Fibroblast of lung (primary cell): ENCODE data around the gene RPL7A. TPM values are rescaled to one million over a fixed set of nuclear protein-coding genes. Genes with fewer than 3 reads are reported as not detected.

Experiments
- DNase-seq, 2 donors: peaks; one replicate each; pipeline versions ENCODE4 v3.0.0 to v3.0.0-alpha.2; 2010; ENCODE audit warnings: low read depth in 2 of 2
- H2AFZ ChIP-seq: 2 replicates; pipeline ENCODE4 v1.5.1; 2012; ENCODE audit warnings: low read length, control low read depth, inconsistent platforms
- H3K27ac ChIP-seq: 2 replicates; pipeline ENCODE4 v1.5.1; 2011; ENCODE audit warnings: low read length, control low read depth; ENCODE audit not compliant: insufficient read depth
- H3K27me3 ChIP-seq: 2 replicates; pipeline ENCODE4 v1.5.1; 2011; ENCODE audit warnings: mild to moderate bottlenecking, low read length; ENCODE audit not compliant: control insufficient read depth, insufficient read depth
- H3K36me3 ChIP-seq: 2 replicates; pipeline ENCODE4 v1.5.1; 2011; ENCODE audit warnings: low read length; ENCODE audit not compliant: control insufficient read depth, insufficient read depth
- H3K4me1 ChIP-seq: 2 replicates; pipeline ENCODE4 v1.5.1; 2011; ENCODE audit warnings: low read length; ENCODE audit not compliant: control insufficient read depth, insufficient read depth; ENCODE audit errors: extremely low read depth
- H3K4me2 ChIP-seq: 2 replicates; pipeline ENCODE4 v1.5.1; 2011; ENCODE audit warnings: low read length, control low read depth; ENCODE audit not compliant: insufficient read depth; ENCODE audit errors: extremely low read depth
- H3K4me3 ChIP-seq, 4 experiments: fragments of 200-600 bp in 1 of 4; sonication (generic) in 1 of 4; replicated peaks in 1 of 4; 2 replicates each; pipeline ENCODE4 v1.5.1; 2011 to 2016; ENCODE audit warnings: low read length in 4 of 4, low read depth in 3 of 4, mild to moderate bottlenecking in 3 of 4, control low read depth in 2 of 4, inconsistent platforms in 1 of 4, mixed read lengths in 1 of 4; ENCODE audit not compliant: insufficient read depth in 1 of 4; ENCODE audit errors: control extremely low read depth in 1 of 4
- H3K79me2 ChIP-seq: 2 replicates; pipeline ENCODE4 v1.5.1; 2012; ENCODE audit warnings: mild to moderate bottlenecking, low read length, inconsistent platforms; ENCODE audit not compliant: control insufficient read depth, insufficient read depth
- H3K9ac ChIP-seq: 2 replicates; pipeline ENCODE4 v1.5.1; 2011; ENCODE audit warnings: mild to moderate bottlenecking, low read length, control low read depth; ENCODE audit not compliant: insufficient read depth
- H3K9me3 ChIP-seq: 2 replicates; pipeline ENCODE4 v1.5.1; 2012; ENCODE audit warnings: low read depth, low read length; ENCODE audit not compliant: control insufficient read depth, insufficient read depth
- H4K20me1 ChIP-seq: 2 replicates; pipeline ENCODE4 v1.5.1; 2011; ENCODE audit warnings: low read length; ENCODE audit not compliant: control insufficient read depth, insufficient read depth; ENCODE audit errors: extremely low read depth
- CTCF ChIP-seq, 2 donors: IDR thresholded peaks in 1 of 2; conservative IDR thresholded peaks in 1 of 2; 1 replicate in 1 of 2; 2 replicates in 1 of 2; pipeline ENCODE4 v1.5.1; 2011 to 2012; ENCODE audit warnings: low read length in 2 of 2, control low read depth in 1 of 2, inconsistent platforms in 1 of 2, low read depth in 1 of 2, mild to moderate bottlenecking in 1 of 2
- EZH2 ChIP-seq: IDR thresholded peaks from 2 replicates; pipeline ENCODE4 v1.5.1; 2012; ENCODE audit warnings: low read length, control low read depth, mild to moderate bottlenecking; ENCODE audit errors: missing control alignments
- polyA plus RNA-seq, 2 donors: library from polyadenylated mRNA; depleted of rRNA in 1 of 2; stranded (reverse) in 1 of 2; unstranded in 1 of 2; fragments of >200 nt; gene quantifications; 2 replicates each; pipeline ENCODE4 v1.2.1, GENCODE V29; 2011 to 2012; ENCODE audit warnings: missing spikeins in 1 of 2
- total RNA-seq: library from RNA; depleted of rRNA; stranded (reverse); fragments of >200 nt; gene quantifications from 2 replicates; pipeline ENCODE4 v1.2.1, GENCODE V29; 2014

RPL7A gene
- total and polyA plus RNA-seq, 2 donors (not counting 1 experiment from before 2014, with no cell fraction given) = 1,820 to 2,991 TPM

GRCh38 chr9:133354766-133355165 lies 6.7 kb downstream of the RPL7A start:
- H3K27ac ChIP-seq = no peak overlapping the region
- H3K9ac ChIP-seq = no peak overlapping the region
- no peaks in the 10 kb centered on the region for H3K27me3 ChIP-seq
- H3K4me3 ChIP-seq = no peak overlapping the region
- H3K4me1 ChIP-seq = peaks cover 8% of the 10 kb centered on the region
- no peak for DNase-seq
- peaks cover 13% of the 10 kb centered on the region for H3K79me2 ChIP-seq
- peaks cover 28% of the 10 kb centered on the region for H3K36me3 ChIP-seq
- H3K9me3 ChIP-seq = no peaks in the 10 kb centered on the region
- H4K20me1 ChIP-seq = no peaks in the 10 kb centered on the region
- TF ChIP-seq EZH2 (no peak), CTCF (conservative IDR thresholded peaks at IDR 0.05 in 1 of 2, IDR thresholded peaks at IDR 0.05 in 1 of 2; ENCODE audit: low read depth in 1 of 2, low read length in 2 of 2) (no peak)
- H3K4me2 ChIP-seq = peak overlapping the region; percentile 77
- no peak overlapping the region for H2AFZ ChIP-seq

GRCh38 chr9:133355881-133356357 lies 7.9 kb downstream of the RPL7A start:
- H3K4me3 ChIP-seq = peak overlapping the region; percentile 70 to 81 (median 76)
- no peak for TF ChIP-seq EZH2
- TF ChIP-seq CTCF (conservative IDR thresholded peaks at IDR 0.05 in 1 of 2, IDR thresholded peaks at IDR 0.05 in 1 of 2; ENCODE audit: low read depth in 1 of 2, low read length in 2 of 2) = no peak
- DNase-seq = no peak
- H3K9ac ChIP-seq = peak overlapping the region; percentile 64
- H3K9me3 ChIP-seq = no peaks in the 10 kb centered on the region
- peak overlapping the region; percentile 77 for H3K4me2 ChIP-seq
- H3K4me1 ChIP-seq = peaks cover 4% of the 10 kb centered on the region
- H2AFZ ChIP-seq = no peak overlapping the region
- H3K79me2 ChIP-seq = peaks cover 6% of the 10 kb centered on the region
- no peaks in the 10 kb centered on the region for H3K27me3 ChIP-seq
- H3K27ac ChIP-seq = peak overlapping the region; percentile 54
- peaks cover 22% of the 10 kb centered on the region for H3K36me3 ChIP-seq
- H4K20me1 ChIP-seq = no peaks in the 10 kb centered on the region

DNA sequence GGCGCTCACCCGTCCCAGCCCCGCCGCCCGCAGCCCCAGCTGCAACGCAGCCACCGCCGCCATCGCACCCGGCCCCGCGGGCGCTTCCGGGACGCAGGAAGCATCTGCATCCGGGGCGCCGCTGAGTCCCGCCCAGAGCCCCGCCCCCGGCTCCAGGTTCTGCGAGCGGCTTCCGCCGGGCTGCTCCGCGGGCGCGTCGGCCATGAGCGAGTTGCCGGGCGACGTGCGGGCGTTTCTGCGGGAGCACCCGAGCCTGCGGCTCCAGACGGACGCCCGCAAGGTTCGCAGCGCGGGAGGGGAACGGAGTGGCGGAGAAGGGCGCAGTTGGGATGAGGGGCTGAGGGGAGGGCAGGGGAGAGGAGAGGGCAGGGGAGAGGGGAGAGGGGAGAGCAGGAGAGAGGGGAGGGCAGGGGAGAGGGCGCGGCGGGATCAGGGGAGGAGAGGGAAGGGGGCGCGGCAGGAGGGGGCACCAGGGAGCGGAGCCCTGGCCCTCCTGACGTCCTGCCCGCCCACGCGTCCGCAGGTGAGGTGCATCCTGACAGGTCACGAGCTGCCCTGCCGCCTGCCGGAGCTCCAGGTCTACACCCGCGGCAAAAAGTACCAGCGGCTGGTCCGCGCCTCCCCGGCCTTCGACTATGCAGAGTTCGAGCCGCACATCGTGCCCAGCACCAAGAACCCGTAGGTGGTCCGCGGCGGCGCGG lies 8.5 kb downstream of the RPL7A start, which contains the start of the genes SURF1 and SURF2:
Gene SURF1, minus strand, starts transcription at position 97 of the 701 bp plus-strand sequence. Its CDS starts 34 bp downstream, at position 63.
Gene SURF2, plus strand, starts transcription at position 160 of the 701 bp plus-strand sequence. Its CDS starts 43 bp downstream, at position 203.
- no peaks in the 10 kb centered on the region for H4K20me1 ChIP-seq
- peak; percentile 69 to 74 for DNase-seq
- H3K79me2 ChIP-seq = peaks cover 6% of the 10 kb centered on the region
- H3K4me1 ChIP-seq = peaks cover 4% of the 10 kb centered on the region
- H3K27ac ChIP-seq = peak within 1 kb of the TSS; percentile 54
- peak within 1 kb of the TSS; percentile 70 to 81 (median 76) for H3K4me3 ChIP-seq
- peak within 1 kb of the TSS; percentile 64 for H3K9ac ChIP-seq
- TF ChIP-seq EZH2 (no peak), CTCF (conservative IDR thresholded peaks at IDR 0.05 in 1 of 2, IDR thresholded peaks at IDR 0.05 in 1 of 2; ENCODE audit: low read depth in 1 of 2, low read length in 2 of 2) (no peak)
- H3K4me2 ChIP-seq = peak within 1 kb of the TSS; percentile 88
- no peak within 1 kb of the TSS for H2AFZ ChIP-seq
- H3K27me3 ChIP-seq = no peaks in the 10 kb centered on the region
- H3K36me3 ChIP-seq = peaks cover 24% of the 10 kb centered on the region
- H3K9me3 ChIP-seq = no peaks in the 10 kb centered on the region
